SK-N-SH (cell line): ENCODE measurements around the gene PALLD. TPM values are rescaled to one million over a fixed set of nuclear protein-coding genes. Genes with fewer than 3 reads are reported as not detected.

Experiments
- CTCF ChIA-PET: fragments of 300-600, 350-600 bp; formaldehyde crosslinking; extraction: SDS; loops from one replicate; lab custom pipeline; 2021; lab: Yijun Ruan, JAX
- POLR2A ChIA-PET: fragments of 350-600 bp; sonication (Branson Sonifier 250); formaldehyde crosslinking; extraction: SDS; loops from one replicate; lab custom pipeline; 2020; ENCODE audit warnings: antibody characterized with exemption, inconsistent platforms; lab: Yijun Ruan, JAX
- DNase-seq: peaks from one replicate; pipeline ENCODE4 v3.0.0; 2012
- H2AFZ ChIP-seq: fragments of 200-600 bp; sonication (generic); 2 replicates; pipeline ENCODE4 v1.8.1; 2016; ENCODE audit warnings: antibody characterized with exemption, mild to moderate bottlenecking, low read depth
- H3F3A ChIP-seq: fragments of 200-600 bp; sonication (generic); replicated peaks from 2 replicates; pipeline ENCODE3; 2016; ENCODE audit warnings: antibody characterized with exemption, mild to moderate bottlenecking; ENCODE audit not compliant: insufficient read depth
- H3K27ac ChIP-seq, 2 experiments: fragments of 200-500 bp in 1 of 2; fragments of 200-600 bp in 1 of 2; sonication (Bioruptor generic) in 1 of 2; sonication (generic), shearing (Covaris generic) in 1 of 2; 2 replicates each; pipeline versions ENCODE4 v1.5.1 to v1.6.1; 2014 to 2016; ENCODE audit warnings: low read depth in 2 of 2, inconsistent platforms in 1 of 2, low read length in 1 of 2, mild to moderate bottlenecking in 1 of 2, mixed read lengths in 1 of 2
- H3K27me3 ChIP-seq: fragments of 200-600 bp; sonication (generic), shearing (Covaris generic); 2 replicates; pipeline ENCODE4 v1.6.1; 2016; ENCODE audit warnings: mixed run types; ENCODE audit not compliant: insufficient read depth
- H3K36me3 ChIP-seq, 2 experiments: fragments of 200-500 bp in 1 of 2; fragments of 200-600 bp in 1 of 2; sonication (Bioruptor generic) in 1 of 2; sonication (generic) in 1 of 2; replicated peaks in 1 of 2; 2 replicates each; pipeline versions ENCODE3 to v1.5.1; 2014 to 2016; ENCODE audit warnings: low read length in 1 of 2, mild to moderate bottlenecking in 1 of 2; ENCODE audit not compliant: insufficient read depth in 2 of 2, control insufficient read depth in 1 of 2
- H3K4me1 ChIP-seq, 2 experiments: fragments of 200-500 bp in 1 of 2; fragments of 200-600 bp in 1 of 2; sonication (Bioruptor generic) in 1 of 2; sonication (generic), shearing (Covaris generic) in 1 of 2; 2 replicates each; pipeline versions ENCODE4 v1.5.1 to v1.6.1; 2014 to 2016; ENCODE audit warnings: low read depth in 1 of 2, low read length in 1 of 2, mixed run types in 1 of 2; ENCODE audit not compliant: insufficient read depth in 2 of 2, control insufficient read depth in 1 of 2
- H3K4me2 ChIP-seq: fragments of 200-600 bp; sonication (generic), shearing (Covaris generic); 2 replicates; pipeline ENCODE4 v1.6.1; 2017; ENCODE audit warnings: mixed run types
- H3K4me3 ChIP-seq, 2 experiments: fragments of 200-500 bp in 1 of 2; fragments of 200-600 bp in 1 of 2; sonication (Bioruptor generic) in 1 of 2; sonication (generic), shearing (Covaris generic) in 1 of 2; 2 replicates each; pipeline versions ENCODE4 v1.5.1 to v1.8.1; 2014 to 2016; ENCODE audit warnings: low read depth in 2 of 2, inconsistent platforms in 1 of 2, low read length in 1 of 2, mild to moderate bottlenecking in 1 of 2, mixed read lengths in 1 of 2, moderate library complexity in 1 of 2
- H3K79me2 ChIP-seq: fragments of 200-600 bp; sonication (generic); 2 replicates; pipeline ENCODE4 v1.8.1; 2017; ENCODE audit warnings: mild to moderate bottlenecking; ENCODE audit not compliant: insufficient read depth
- H3K9ac ChIP-seq: fragments of 200-600 bp; sonication (generic); 2 replicates; pipeline ENCODE4 v1.6.1; 2017; ENCODE audit warnings: mixed run types
- H3K9me2 ChIP-seq: fragments of 200-600 bp; sonication (generic); 2 replicates; pipeline ENCODE4 v1.6.1; 2017; ENCODE audit warnings: mixed run types
- H3K9me3 ChIP-seq: fragments of 200-600 bp; sonication (generic); 2 replicates; pipeline ENCODE4 v1.6.1; 2017; ENCODE audit warnings: mixed run types, mild to moderate bottlenecking, moderate library complexity
- H4K20me1 ChIP-seq: fragments of 200-600 bp; sonication (generic); 2 replicates; pipeline ENCODE4 v1.6.1; 2017; ENCODE audit warnings: mild to moderate bottlenecking, mixed run types; ENCODE audit not compliant: insufficient read depth
- CHD2 ChIP-seq: fragments of 150-350 bp; IDR thresholded peaks from 2 replicates; pipeline ENCODE4 v1.6.1; 2018; ENCODE audit warnings: low read length; ENCODE audit not compliant: partially characterized antibody
- EZH2phosphoT487 ChIP-seq: fragments of 200-600 bp; sonication (generic); IDR thresholded peaks from 2 replicates; pipeline ENCODE4 v1.6.1; 2017; ENCODE audit warnings: low read depth, mixed run types, mild to moderate bottlenecking, antibody characterized with exemption, moderate library complexity, borderline replicate concordance
- FOXJ3 ChIP-seq: sonication (generic); formaldehyde crosslinking; IDR thresholded peaks from 2 replicates; pipeline ENCODE4 v1.5.1; 2020; ENCODE audit warnings: mild to moderate bottlenecking, missing genetic modification reagents
- FOXM1 ChIP-seq: IDR thresholded peaks from 2 replicates; pipeline ENCODE4 v1.4.0; 2012; ENCODE audit warnings: low read depth, mild to moderate bottlenecking
- GABPA ChIP-seq: IDR thresholded peaks from 2 replicates; pipeline ENCODE4 v1.4.0; 2012; ENCODE audit warnings: low read depth, mild to moderate bottlenecking
- GATA2 ChIP-seq: sonication (generic); formaldehyde crosslinking; IDR thresholded peaks from 2 replicates; pipeline ENCODE4 v1.5.0; 2020; ENCODE audit warnings: mild to moderate bottlenecking, missing genetic modification reagents
- JUND ChIP-seq: IDR thresholded peaks from 2 replicates; pipeline ENCODE4 v1.4.0; 2012
- MEF2A ChIP-seq: IDR thresholded peaks from 2 replicates; pipeline ENCODE4 v1.4.0; 2012; ENCODE audit warnings: low read depth, borderline replicate concordance
- MXI1 ChIP-seq: IDR thresholded peaks from 2 replicates; pipeline ENCODE4 v1.6.1; 2012; ENCODE audit warnings: mild to moderate bottlenecking, low read depth, low read length, improper control_type of control experiment
- NFIC ChIP-seq: IDR thresholded peaks from 2 replicates; pipeline ENCODE4 v1.4.0; 2012; ENCODE audit warnings: borderline replicate concordance
- NRF1 ChIP-seq: IDR thresholded peaks from 2 replicates; pipeline ENCODE4 v1.6.1; 2012; ENCODE audit warnings: low read depth, mild to moderate bottlenecking, low read length
- RAD21 ChIP-seq: IDR thresholded peaks from 2 replicates; pipeline ENCODE4 v1.6.1; 2012; ENCODE audit warnings: mild to moderate bottlenecking, low read length
- SIN3A ChIP-seq: IDR thresholded peaks from 2 replicates; pipeline ENCODE4 v1.6.1; 2012; ENCODE audit warnings: low read depth, mild to moderate bottlenecking, low read length, moderate library complexity, borderline replicate concordance
- SMC3 ChIP-seq: IDR thresholded peaks from 2 replicates; pipeline ENCODE4 v1.6.1; 2012; ENCODE audit warnings: low read depth, low read length, improper control_type of control experiment
- TCF12 ChIP-seq: IDR thresholded peaks from 2 replicates; pipeline ENCODE4 v1.4.0; 2012
- TEAD4 ChIP-seq: IDR thresholded peaks from 2 replicates; pipeline ENCODE4 v1.4.0; 2012; ENCODE audit warnings: mild to moderate bottlenecking, borderline replicate concordance; ENCODE audit not compliant: insufficient read depth
- WGBS: methylation state at CpG from one replicate; pipeline ENCODE4 v1.1.6; 2017; ENCODE audit warnings: low lambda C conversion rate; 5-methylcytosine and 5-hydroxymethylcytosine counted together
- polyA plus RNA-seq, 3 experiments: library from polyadenylated mRNA; depleted of rRNA; stranded (reverse); fragments of >200 nt; gene quantifications; 2 replicates each; pipeline ENCODE4 v1.2.3, GENCODE V29; 2012
- TF ChIP-seq, protein P1 (sequence below): IDR thresholded peaks from 2 replicates; pipeline ENCODE4; 2012
- TF ChIP-seq, protein P2 (sequence below): fragments of 200-600 bp; sonication (generic); IDR thresholded peaks from 2 replicates; pipeline ENCODE4 v1.6.1; 2017; ENCODE audit warnings: antibody characterized with exemption, mild to moderate bottlenecking, moderate library complexity
- TF ChIP-seq, protein P3 (sequence below): IDR thresholded peaks from 2 replicates; pipeline ENCODE4 v1.4.0; 2012; ENCODE audit warnings: low read depth
- TF ChIP-seq, protein P4 (sequence below): fragments of 150-350 bp; IDR thresholded peaks from 2 replicates; pipeline ENCODE4 v1.6.1; 2016; ENCODE audit warnings: mild to moderate bottlenecking, low read depth, low read length
- TF ChIP-seq, protein P5 (sequence below): fragments of 150-350 bp; IDR thresholded peaks from 2 replicates; pipeline ENCODE4 v1.6.1; 2017; ENCODE audit warnings: antibody characterized with exemption, low read length, low read depth, borderline replicate concordance

Gene PALLD
- polyA plus RNA-seq, 1 of the 3 experiments (the other 2 are of a cell fraction) = 33.0 TPM

DNA sequence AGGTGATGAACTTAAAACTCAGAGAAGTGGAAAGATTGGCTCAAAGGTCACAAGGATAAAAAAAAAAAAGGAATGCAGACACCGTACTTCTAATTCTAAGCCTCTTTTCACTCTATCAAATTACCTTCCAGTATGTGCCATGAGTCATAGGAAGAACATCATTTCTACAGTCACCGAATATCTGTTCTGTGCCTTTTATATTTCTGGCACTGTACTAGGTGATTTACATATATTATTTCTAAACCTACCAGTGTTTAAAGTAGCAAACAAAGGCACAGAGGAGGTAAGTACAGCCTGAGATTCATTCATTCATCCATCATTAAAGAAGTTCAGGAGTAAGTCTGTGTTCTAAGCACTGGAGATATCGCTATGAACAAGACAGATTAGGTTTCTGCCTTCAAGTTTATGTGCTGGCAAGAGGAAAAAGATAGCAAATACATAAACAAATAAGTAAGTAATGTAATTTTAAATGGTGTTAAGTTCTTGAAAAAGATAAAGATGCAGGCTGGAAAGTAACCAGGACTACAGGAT lies 65.3 kb downstream of the PALLD start (continued):
- TF ChIP-seq, protein P1, sequence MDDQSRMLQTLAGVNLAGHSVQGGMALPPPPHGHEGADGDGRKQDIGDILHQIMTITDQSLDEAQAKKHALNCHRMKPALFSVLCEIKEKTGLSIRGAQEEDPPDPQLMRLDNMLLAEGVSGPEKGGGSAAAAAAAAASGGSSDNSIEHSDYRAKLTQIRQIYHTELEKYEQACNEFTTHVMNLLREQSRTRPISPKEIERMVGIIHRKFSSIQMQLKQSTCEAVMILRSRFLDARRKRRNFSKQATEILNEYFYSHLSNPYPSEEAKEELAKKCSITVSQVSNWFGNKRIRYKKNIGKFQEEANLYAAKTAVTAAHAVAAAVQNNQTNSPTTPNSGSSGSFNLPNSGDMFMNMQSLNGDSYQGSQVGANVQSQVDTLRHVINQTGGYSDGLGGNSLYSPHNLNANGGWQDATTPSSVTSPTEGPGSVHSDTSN = peak; percentile 55
- TF ChIP-seq MEF2A (no peak), CHD2 (no peak), NRF1 (no peak), MXI1 (no peak), EZH2phosphoT487 (no peak), RAD21 (no peak)
- TF ChIP-seq, protein P2, sequence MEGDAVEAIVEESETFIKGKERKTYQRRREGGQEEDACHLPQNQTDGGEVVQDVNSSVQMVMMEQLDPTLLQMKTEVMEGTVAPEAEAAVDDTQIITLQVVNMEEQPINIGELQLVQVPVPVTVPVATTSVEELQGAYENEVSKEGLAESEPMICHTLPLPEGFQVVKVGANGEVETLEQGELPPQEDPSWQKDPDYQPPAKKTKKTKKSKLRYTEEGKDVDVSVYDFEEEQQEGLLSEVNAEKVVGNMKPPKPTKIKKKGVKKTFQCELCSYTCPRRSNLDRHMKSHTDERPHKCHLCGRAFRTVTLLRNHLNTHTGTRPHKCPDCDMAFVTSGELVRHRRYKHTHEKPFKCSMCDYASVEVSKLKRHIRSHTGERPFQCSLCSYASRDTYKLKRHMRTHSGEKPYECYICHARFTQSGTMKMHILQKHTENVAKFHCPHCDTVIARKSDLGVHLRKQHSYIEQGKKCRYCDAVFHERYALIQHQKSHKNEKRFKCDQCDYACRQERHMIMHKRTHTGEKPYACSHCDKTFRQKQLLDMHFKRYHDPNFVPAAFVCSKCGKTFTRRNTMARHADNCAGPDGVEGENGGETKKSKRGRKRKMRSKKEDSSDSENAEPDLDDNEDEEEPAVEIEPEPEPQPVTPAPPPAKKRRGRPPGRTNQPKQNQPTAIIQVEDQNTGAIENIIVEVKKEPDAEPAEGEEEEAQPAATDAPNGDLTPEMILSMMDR = no peak

DNA sequence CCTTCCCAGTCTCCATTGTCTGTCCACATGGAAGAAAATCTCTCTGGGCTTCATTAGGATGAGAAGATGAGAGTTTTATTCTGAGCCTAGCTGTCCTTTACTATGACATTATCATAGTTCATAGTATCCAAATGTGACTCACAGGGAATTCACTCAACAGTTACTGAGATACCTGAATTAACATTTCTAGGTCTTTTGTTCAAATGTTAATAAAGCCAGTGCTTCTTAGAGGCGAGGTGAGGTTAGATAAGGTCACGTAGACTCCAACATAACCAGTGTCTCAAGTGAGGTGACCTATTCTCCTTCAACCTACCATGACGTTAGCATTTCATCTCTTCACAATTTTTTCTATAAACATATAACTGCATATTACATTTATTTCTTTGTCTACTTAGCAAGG lies 67.2 kb downstream of the PALLD start:
- ChIA-PET CTCF (interaction anchor here (1.3 kb wide), 1 partner anchor 14 kb away, joined by 5 read pairs; no protein-coding TSS in a partner anchor), POLR2A (no interaction called here)
- no peaks in the 10 kb centered on the region for H4K20me1 ChIP-seq
- no peaks in the 10 kb centered on the region for H3K9me3 ChIP-seq
- H3K36me3 ChIP-seq = peaks cover 0 to 3% of the 10 kb centered on the region in 2 experiments
- peaks cover 18% of the 10 kb centered on the region for H3F3A ChIP-seq
- H3K9ac ChIP-seq = no peak overlapping the region
- no peaks in the 10 kb centered on the region for H3K9me2 ChIP-seq
- DNase-seq = no peak
- H3K4me1 ChIP-seq = peaks cover 3 to 40% of the 10 kb centered on the region in 2 experiments
- no peak overlapping the region for H3K4me2 ChIP-seq
- TF ChIP-seq SMC3 (no peak), GABPA (no peak), FOXJ3 (CRISPR knock-in tag) (no peak), MXI1 (no peak), JUND (no peak), TCF12 (no peak), RAD21 (no peak), FOXM1 (no peak), TEAD4 (no peak), GATA2 (no peak), NFIC (no peak), SIN3A (no peak)
- TF ChIP-seq, protein P3, sequence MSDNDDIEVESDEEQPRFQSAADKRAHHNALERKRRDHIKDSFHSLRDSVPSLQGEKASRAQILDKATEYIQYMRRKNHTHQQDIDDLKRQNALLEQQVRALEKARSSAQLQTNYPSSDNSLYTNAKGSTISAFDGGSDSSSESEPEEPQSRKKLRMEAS = no peak
- TF ChIP-seq, protein P2 = no peak
- TF ChIP-seq, protein P4, sequence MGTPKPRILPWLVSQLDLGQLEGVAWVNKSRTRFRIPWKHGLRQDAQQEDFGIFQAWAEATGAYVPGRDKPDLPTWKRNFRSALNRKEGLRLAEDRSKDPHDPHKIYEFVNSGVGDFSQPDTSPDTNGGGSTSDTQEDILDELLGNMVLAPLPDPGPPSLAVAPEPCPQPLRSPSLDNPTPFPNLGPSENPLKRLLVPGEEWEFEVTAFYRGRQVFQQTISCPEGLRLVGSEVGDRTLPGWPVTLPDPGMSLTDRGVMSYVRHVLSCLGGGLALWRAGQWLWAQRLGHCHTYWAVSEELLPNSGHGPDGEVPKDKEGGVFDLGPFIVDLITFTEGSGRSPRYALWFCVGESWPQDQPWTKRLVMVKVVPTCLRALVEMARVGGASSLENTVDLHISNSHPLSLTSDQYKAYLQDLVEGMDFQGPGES = no peak
- TF ChIP-seq, protein P5, sequence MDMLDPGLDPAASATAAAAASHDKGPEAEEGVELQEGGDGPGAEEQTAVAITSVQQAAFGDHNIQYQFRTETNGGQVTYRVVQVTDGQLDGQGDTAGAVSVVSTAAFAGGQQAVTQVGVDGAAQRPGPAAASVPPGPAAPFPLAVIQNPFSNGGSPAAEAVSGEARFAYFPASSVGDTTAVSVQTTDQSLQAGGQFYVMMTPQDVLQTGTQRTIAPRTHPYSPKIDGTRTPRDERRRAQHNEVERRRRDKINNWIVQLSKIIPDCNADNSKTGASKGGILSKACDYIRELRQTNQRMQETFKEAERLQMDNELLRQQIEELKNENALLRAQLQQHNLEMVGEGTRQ = no peak
- TF ChIP-seq, protein P1 = no peak
- no peaks in the 10 kb centered on the region for H3K27me3 ChIP-seq
- 89% methylated on average over 3 of the region's 3 CpGs for WGBS
- no peak overlapping the region for H3K4me3 ChIP-seq
- H2AFZ ChIP-seq = no peak overlapping the region
- no peaks in the 10 kb centered on the region for H3K79me2 ChIP-seq
- no peak overlapping the region for H3K27ac ChIP-seq
